HepG2 (cell line): Measurements from ENCODE around the gene LRR1. TPM values are rescaled to one million over a fixed set of nuclear protein-coding genes. Genes with fewer than 3 reads are reported as not detected.

Experiments
- EHMT2 ChIP-seq: fragments of 200-600 bp; sonication (generic); IDR thresholded peaks from 2 replicates; pipeline ENCODE4 v1.7.0; 2017; ENCODE audit warnings: antibody characterized with exemption, low read depth, low read length, borderline replicate concordance
- ELF3 ChIP-seq: IDR thresholded peaks from 2 replicates; pipeline ENCODE4 v1.6.1; 2016; ENCODE audit warnings: missing genetic modification reagents, missing compliant biosample characterization
- EP300 ChIP-seq, 3 experiments: sonication (generic) in 1 of 3; formaldehyde crosslinking in 1 of 3; IDR thresholded peaks; 2 replicates each; pipeline versions ENCODE4 v1.5.1 to v1.6.1; 2011 to 2020; ENCODE audit warnings: low read depth in 2 of 3, low read length in 2 of 3, borderline replicate concordance in 1 of 3, improper control_type of control experiment in 1 of 3, mild to moderate bottlenecking in 1 of 3, missing genetic modification reagents in 1 of 3, moderate library complexity in 1 of 3
- ERF ChIP-seq: IDR thresholded peaks from 2 replicates; pipeline ENCODE4 v1.6.1; 2018; ENCODE audit warnings: missing biosample characterization, missing genetic modification reagents
- FOXJ3 ChIP-seq: sonication (generic); formaldehyde crosslinking; IDR thresholded peaks from 2 replicates; pipeline ENCODE4 v1.4.0; 2020; ENCODE audit warnings: missing genetic modification reagents, mild to moderate bottlenecking, borderline replicate concordance
- HMG20B ChIP-seq: conservative IDR thresholded peaks from 2 replicates; pipeline ENCODE4 v1.6.1; 2016; ENCODE audit warnings: missing genetic modification reagents, missing compliant biosample characterization
- HNF4G ChIP-seq, 2 experiments: sonication (generic) in 1 of 2; formaldehyde crosslinking in 1 of 2; IDR thresholded peaks; 2 replicates each; pipeline versions ENCODE4 v1.4.0 to v1.6.1; 2011 to 2020; ENCODE audit warnings: borderline replicate concordance in 2 of 2, low read depth in 2 of 2, mild to moderate bottlenecking in 2 of 2, low read length in 1 of 2, missing genetic modification reagents in 1 of 2, moderate library complexity in 1 of 2
- IRF2 ChIP-seq: IDR thresholded peaks from 2 replicates; pipeline ENCODE4 v1.6.1; 2018; ENCODE audit warnings: missing genetic modification reagents, missing compliant biosample characterization
- MEF2D ChIP-seq: sonication (generic); formaldehyde crosslinking; IDR thresholded peaks from 2 replicates; pipeline ENCODE4 v1.5.1; 2020; ENCODE audit warnings: mild to moderate bottlenecking, missing genetic modification reagents
- MTF1 ChIP-seq: sonication (generic); formaldehyde crosslinking; IDR thresholded peaks from 2 replicates; pipeline ENCODE4 v1.5.0; 2020; ENCODE audit warnings: missing genetic modification reagents
- SALL1 ChIP-seq: sonication (generic); formaldehyde crosslinking; IDR thresholded peaks from 2 replicates; pipeline ENCODE4 v1.8.0; 2022; ENCODE audit warnings: mild to moderate bottlenecking, missing genetic modification reagents
- SNAI1 ChIP-seq: sonication (generic); formaldehyde crosslinking; IDR thresholded peaks from 2 replicates; pipeline ENCODE4 v1.5.0; 2020; ENCODE audit warnings: mild to moderate bottlenecking, missing genetic modification reagents, borderline replicate concordance
- YEATS4 ChIP-seq: sonication (generic); formaldehyde crosslinking; IDR thresholded peaks from 2 replicates; pipeline ENCODE4 v1.4.0; 2020; ENCODE audit warnings: missing genetic modification reagents, borderline replicate concordance
- ZBTB43 ChIP-seq: sonication (generic); formaldehyde crosslinking; conservative IDR thresholded peaks from 2 replicates; pipeline ENCODE4 v1.4.0; 2020; ENCODE audit warnings: missing genetic modification reagents
- ZNF180 ChIP-seq: sonication (generic); formaldehyde crosslinking; IDR thresholded peaks from 2 replicates; pipeline ENCODE4 v1.4.0; 2020; ENCODE audit warnings: low read depth, missing genetic modification reagents, borderline replicate concordance
- ZNF44 ChIP-seq: sonication (generic); formaldehyde crosslinking; IDR thresholded peaks from 2 replicates; pipeline ENCODE4 v1.5.1; 2020; ENCODE audit warnings: mild to moderate bottlenecking, missing genetic modification reagents
- ZNF589 ChIP-seq: sonication (generic); formaldehyde crosslinking; conservative IDR thresholded peaks from 2 replicates; pipeline ENCODE4 v1.8.0; 2022; ENCODE audit warnings: mild to moderate bottlenecking, moderate library complexity, missing genetic modification reagents
- ZNF660 ChIP-seq: sonication (generic); formaldehyde crosslinking; IDR thresholded peaks from 2 replicates; pipeline ENCODE4 v1.5.1; 2020; ENCODE audit warnings: mild to moderate bottlenecking, low read depth, missing genetic modification reagents, borderline replicate concordance
- ZNF768 ChIP-seq: sonication (generic); formaldehyde crosslinking; IDR thresholded peaks from 2 replicates; pipeline ENCODE4 v1.4.0; 2020; ENCODE audit warnings: missing genetic modification reagents
- polyA plus RNA-seq, 8 experiments: library from polyadenylated mRNA; depleted of rRNA in 3 of 8; stranded (reverse) in 7 of 8; unstranded in 1 of 8; fragments of >200 nt; fragmentation: Illumina TruSeq in 4 of 8; extraction: Trizol in 4 of 8; gene quantifications; 2 replicates each; pipeline versions ENCODE4 v1.2.1 to v1.2.3, GENCODE V29; 2011 to 2016; ENCODE audit warnings: low read depth in 4 of 8, missing spikeins in 1 of 8, mixed read lengths in 1 of 8; ENCODE audit not compliant: insufficient read depth in 1 of 8
- total RNA-seq, 5 experiments: library from RNA; depleted of rRNA; stranded (reverse); fragments of >200 nt; fragmentation: Illumina TruSeq; extraction: Trizol; gene quantifications; 2 replicates each; pipeline ENCODE4 v1.2.3, GENCODE V29; 2016; ENCODE audit warnings: low read depth in 1 of 5
- TF ChIP-seq, protein P1 (sequence below): sonication (generic); formaldehyde crosslinking; IDR thresholded peaks from 2 replicates; pipeline ENCODE4 v1.4.0; 2020; ENCODE audit warnings: mild to moderate bottlenecking, missing genetic modification reagents
- TF ChIP-seq, protein P2 (sequence below): sonication (generic); formaldehyde crosslinking; conservative IDR thresholded peaks from 2 replicates; pipeline ENCODE4 v1.8.0; 2022; ENCODE audit warnings: low read depth, missing genetic modification reagents

Gene LRR1
- total and polyA plus RNA-seq, 2 of the 13 experiments (the other 11 are each of a cell fraction or from before 2014, with no cell fraction given): 7.0 to 36.2 TPM

DNA sequence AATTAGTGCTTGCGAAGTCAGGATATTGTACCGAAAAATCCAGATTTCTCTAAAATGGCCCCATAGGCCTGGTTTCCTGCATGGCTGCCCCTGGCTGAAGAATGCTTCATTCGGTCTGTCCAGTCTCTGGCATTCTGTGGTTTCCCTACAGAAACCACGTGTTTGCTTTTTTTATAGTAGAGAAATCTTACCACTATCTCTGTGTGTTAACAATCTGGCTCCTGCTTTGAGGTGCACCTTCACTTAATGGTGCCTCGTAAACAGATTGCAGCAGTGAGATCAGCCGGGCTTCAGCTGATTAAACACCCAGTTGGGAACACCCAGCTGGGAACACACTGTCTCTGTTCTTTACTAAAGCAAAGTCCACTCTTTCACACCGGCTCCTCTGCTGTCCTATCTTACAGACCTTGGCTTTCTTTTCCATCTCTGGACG is 43.0 kb downstream of the LRR1 start (continued):
- TF ChIP-seq EP300 (IDR thresholded peaks at IDR 0.05; ENCODE audit: low read depth in 2 of 2, low read length in 2 of 2) (peak in 1 of 2 experiments; percentile 85; a peak in 2 of 4 replicates), EP300 (CRISPR knock-in tag; IDR thresholded peaks at IDR 0.05; ENCODE audit: borderline replicate concordance) (peak; percentile 83), ZNF768 (peak; percentile 82; the same call in 1 of the 2 replicates), ZNF660 (CRISPR knock-in tag) (no peak), ELF3 (CRISPR knock-in tag) (peak; percentile 73), ZBTB43 (CRISPR knock-in tag) (peak; percentile 83; the same call in 1 of the 2 replicates), MTF1 (no peak), SNAI1 (CRISPR knock-in tag) (0 out of 2 replicates have a peak, but pooled peaks have one; percentile 38), ERF (peak; percentile 81), SALL1 (CRISPR knock-in tag) (peak; percentile 94), EHMT2 (no peak), IRF2 (CRISPR knock-in tag) (peak; percentile 91), FOXJ3 (CRISPR knock-in tag) (peak; percentile 84; the same call in 1 of the 2 replicates), MEF2D (CRISPR knock-in tag) (0 out of 2 replicates have a peak, but pooled peaks have one; percentile 42), ZNF44 (no peak), ZNF589 (CRISPR knock-in tag) (no peak), YEATS4 (CRISPR knock-in tag) (no peak), ZNF180 (no peak), HMG20B (peak; percentile 80), HNF4G (IDR thresholded peaks at IDR 0.05; ENCODE audit: borderline replicate concordance, low read depth, low read length) (peak; percentile 94), HNF4G (CRISPR knock-in tag; IDR thresholded peaks at IDR 0.05; ENCODE audit: borderline replicate concordance, low read depth) (peak; percentile 87; the same call in 1 of the 2 replicates)
- TF ChIP-seq, protein P1, sequence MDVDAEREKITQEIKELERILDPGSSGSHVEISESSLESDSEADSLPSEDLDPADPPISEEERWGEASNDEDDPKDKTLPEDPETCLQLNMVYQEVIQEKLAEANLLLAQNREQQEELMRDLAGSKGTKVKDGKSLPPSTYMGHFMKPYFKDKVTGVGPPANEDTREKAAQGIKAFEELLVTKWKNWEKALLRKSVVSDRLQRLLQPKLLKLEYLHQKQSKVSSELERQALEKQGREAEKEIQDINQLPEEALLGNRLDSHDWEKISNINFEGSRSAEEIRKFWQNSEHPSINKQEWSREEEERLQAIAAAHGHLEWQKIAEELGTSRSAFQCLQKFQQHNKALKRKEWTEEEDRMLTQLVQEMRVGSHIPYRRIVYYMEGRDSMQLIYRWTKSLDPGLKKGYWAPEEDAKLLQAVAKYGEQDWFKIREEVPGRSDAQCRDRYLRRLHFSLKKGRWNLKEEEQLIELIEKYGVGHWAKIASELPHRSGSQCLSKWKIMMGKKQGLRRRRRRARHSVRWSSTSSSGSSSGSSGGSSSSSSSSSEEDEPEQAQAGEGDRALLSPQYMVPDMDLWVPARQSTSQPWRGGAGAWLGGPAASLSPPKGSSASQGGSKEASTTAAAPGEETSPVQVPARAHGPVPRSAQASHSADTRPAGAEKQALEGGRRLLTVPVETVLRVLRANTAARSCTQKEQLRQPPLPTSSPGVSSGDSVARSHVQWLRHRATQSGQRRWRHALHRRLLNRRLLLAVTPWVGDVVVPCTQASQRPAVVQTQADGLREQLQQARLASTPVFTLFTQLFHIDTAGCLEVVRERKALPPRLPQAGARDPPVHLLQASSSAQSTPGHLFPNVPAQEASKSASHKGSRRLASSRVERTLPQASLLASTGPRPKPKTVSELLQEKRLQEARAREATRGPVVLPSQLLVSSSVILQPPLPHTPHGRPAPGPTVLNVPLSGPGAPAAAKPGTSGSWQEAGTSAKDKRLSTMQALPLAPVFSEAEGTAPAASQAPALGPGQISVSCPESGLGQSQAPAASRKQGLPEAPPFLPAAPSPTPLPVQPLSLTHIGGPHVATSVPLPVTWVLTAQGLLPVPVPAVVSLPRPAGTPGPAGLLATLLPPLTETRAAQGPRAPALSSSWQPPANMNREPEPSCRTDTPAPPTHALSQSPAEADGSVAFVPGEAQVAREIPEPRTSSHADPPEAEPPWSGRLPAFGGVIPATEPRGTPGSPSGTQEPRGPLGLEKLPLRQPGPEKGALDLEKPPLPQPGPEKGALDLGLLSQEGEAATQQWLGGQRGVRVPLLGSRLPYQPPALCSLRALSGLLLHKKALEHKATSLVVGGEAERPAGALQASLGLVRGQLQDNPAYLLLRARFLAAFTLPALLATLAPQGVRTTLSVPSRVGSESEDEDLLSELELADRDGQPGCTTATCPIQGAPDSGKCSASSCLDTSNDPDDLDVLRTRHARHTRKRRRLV (CRISPR knock-in tag): no peak
- TF ChIP-seq, protein P2, sequence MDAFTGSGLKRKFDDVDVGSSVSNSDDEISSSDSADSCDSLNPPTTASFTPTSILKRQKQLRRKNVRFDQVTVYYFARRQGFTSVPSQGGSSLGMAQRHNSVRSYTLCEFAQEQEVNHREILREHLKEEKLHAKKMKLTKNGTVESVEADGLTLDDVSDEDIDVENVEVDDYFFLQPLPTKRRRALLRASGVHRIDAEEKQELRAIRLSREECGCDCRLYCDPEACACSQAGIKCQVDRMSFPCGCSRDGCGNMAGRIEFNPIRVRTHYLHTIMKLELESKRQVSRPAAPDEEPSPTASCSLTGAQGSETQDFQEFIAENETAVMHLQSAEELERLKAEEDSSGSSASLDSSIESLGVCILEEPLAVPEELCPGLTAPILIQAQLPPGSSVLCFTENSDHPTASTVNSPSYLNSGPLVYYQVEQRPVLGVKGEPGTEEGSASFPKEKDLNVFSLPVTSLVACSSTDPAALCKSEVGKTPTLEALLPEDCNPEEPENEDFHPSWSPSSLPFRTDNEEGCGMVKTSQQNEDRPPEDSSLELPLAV (CRISPR knock-in tag): no peak
